Fibroblast of the aortic adventitia (primary cell): ENCODE measurements around the gene CHD1L. TPM values are rescaled to one million over a fixed set of nuclear protein-coding genes. Genes with fewer than 3 reads are reported as not detected.
"Not testable (repeated sequence)": the region's sequence is repeated elsewhere in the genome, so short reads cannot be mapped to it uniquely, and the experiment has no call there.

Experiments used
- DNase-seq: peaks from one replicate; pipeline ENCODE4 v3.0.0-alpha.2; 2010; ENCODE audit warnings: low read depth
- H3K4me3 ChIP-seq: 2 replicates; pipeline ENCODE4 v1.5.1; 2011; ENCODE audit warnings: low read depth, mild to moderate bottlenecking, control low read depth, low read length, moderate library complexity
- total RNA-seq: library from RNA; depleted of rRNA; stranded (reverse); fragments of >200 nt; gene quantifications from 2 replicates; pipeline ENCODE4 v1.2.3, GENCODE V29; 2012; ENCODE audit warnings: low replicate concordance
- TF ChIP-seq, protein P1 (sequence below): IDR thresholded peaks from 2 replicates; pipeline ENCODE4 v1.5.1; 2011; ENCODE audit warnings: mild to moderate bottlenecking, low read length, control low read depth, inconsistent platforms; ENCODE audit not compliant: insufficient read depth

Gene CHD1L
- total RNA-seq, 1 donor: 47.2 TPM

DNA sequence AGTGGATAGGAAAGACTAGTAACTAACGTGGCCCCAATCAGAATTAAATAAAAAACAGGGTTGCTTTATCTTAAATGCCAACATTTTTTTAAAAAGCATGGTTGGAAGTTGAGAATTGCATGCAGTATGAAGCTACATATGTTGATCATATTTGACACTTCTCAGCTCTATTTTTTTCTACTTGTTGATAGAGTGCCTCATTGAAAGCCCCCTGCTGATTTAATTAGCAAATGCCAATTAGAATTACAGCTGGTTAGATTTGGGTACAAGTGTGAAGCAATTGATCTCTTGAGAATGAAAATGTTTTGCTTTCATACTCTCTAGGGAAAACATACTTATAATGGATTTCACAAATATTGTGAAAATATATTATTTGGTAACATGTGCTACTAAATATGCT lies 40.5 kb downstream of the CHD1L start:
- no peak overlapping the region for H3K4me3 ChIP-seq
- TF ChIP-seq, protein P1, sequence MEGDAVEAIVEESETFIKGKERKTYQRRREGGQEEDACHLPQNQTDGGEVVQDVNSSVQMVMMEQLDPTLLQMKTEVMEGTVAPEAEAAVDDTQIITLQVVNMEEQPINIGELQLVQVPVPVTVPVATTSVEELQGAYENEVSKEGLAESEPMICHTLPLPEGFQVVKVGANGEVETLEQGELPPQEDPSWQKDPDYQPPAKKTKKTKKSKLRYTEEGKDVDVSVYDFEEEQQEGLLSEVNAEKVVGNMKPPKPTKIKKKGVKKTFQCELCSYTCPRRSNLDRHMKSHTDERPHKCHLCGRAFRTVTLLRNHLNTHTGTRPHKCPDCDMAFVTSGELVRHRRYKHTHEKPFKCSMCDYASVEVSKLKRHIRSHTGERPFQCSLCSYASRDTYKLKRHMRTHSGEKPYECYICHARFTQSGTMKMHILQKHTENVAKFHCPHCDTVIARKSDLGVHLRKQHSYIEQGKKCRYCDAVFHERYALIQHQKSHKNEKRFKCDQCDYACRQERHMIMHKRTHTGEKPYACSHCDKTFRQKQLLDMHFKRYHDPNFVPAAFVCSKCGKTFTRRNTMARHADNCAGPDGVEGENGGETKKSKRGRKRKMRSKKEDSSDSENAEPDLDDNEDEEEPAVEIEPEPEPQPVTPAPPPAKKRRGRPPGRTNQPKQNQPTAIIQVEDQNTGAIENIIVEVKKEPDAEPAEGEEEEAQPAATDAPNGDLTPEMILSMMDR: no peak
- DNase-seq: no peak

DNA sequence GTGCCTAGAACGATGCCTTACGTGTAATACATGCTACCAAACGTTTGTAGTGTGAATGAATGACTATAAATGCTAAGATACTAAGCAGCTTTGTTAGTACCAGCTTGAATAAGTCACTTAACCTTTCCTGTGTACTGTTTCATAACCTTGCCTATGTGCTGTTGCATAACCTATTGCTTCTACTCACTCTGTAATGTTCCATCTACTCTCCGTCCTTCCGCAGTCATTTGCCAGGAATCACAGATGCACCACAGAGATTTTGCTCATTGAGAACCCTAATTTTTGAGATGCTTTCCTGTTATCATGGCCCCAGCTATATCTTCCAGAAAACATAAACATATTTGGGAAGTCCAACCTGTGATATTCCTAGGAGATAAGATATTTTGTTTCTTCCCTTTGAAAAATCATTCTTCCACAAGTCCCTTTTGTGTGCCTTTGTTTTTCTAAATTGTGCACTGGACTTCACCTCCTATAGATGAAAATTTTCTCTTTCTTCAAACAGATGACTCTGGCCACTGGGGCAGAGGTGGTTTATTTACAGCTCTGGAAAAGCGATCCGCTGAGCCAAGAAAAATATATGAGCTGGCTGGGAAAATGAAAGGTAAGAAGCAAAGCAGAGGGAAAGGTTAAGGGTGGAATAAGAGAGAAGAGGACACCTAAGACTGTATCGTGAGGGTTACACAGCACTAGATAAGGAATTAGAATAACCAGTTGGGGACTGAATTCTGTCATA lies 44.8 kb downstream of the CHD1L start:
- H3K4me3 ChIP-seq: no peak overlapping the region
- peak; percentile 17 for DNase-seq
- TF ChIP-seq, protein P1: no peak

DNA sequence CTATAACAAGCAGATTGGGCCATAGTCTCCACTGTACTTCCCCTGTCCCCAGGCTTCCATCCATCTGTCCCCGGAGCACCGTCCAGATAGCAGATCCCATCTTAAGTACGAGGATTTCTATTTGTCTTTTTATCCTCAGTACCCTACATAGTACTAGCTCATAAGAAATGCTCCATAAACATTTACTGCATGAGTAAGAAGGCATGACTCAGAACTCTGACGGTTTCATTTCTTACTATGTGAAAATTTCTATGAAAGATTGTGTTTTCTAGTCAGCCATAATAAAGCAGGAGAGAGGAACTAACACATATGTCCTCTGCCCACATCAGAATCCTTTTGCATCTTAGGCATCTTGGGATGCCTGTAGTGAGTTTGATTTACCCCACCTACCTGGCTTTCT lies 49.5 kb downstream of the CHD1L start:
- peak; percentile 84 for DNase-seq
- TF ChIP-seq, protein P1: no peak
- H3K4me3 ChIP-seq: no peak overlapping the region

DNA sequence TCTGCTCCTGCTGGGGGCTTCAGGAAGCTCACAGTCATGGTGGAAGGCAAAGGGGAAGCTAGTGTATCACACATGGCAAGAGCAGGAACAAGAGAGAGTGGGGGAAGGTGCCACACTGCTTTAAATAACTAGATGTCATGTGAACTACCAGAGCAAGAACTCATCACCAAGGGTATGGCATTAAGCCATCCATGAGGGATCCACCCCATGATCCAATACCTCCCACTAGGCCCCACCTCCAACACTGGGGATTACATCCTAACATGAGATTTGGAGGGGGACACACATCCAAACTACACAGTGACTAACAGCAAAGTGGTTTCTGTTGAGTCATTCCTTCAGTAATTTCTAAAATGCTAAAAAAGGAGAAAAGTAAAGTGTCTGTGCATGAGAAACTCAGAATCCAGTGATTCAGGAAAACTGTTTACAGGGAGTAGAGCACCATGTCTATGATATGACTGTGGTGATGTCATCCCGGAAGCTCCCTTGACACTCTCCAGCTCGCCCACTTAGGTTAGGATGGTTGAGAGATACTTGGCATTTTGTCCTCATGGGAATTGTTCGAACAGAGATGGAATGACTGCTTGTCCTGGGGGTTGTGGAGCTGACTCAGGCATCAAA lies 50.3 kb downstream of the CHD1L start:
- no peak overlapping the region for H3K4me3 ChIP-seq
- DNase-seq: peak; percentile 96
- TF ChIP-seq, protein P1: no peak

DNA sequence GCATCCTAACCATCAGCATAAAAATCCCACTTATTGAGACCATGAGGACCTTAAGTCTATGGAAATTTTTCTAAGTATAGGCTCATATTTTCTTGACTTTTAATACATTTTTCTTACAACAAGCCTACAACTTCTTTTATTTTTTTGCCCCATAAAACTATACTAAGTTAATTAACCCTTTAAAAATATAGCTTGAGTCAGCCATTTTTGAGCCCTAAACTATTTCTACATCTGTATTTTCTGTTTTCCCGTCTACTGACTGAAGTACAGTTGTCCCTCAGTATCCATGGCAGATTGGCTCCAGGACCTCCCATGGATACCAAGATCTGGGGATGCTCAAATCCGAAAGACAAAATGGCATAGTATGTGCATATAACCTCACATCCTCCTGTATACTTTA lies 55.0 kb downstream of the CHD1L start:
- H3K4me3 ChIP-seq: no peak overlapping the region

DNA sequence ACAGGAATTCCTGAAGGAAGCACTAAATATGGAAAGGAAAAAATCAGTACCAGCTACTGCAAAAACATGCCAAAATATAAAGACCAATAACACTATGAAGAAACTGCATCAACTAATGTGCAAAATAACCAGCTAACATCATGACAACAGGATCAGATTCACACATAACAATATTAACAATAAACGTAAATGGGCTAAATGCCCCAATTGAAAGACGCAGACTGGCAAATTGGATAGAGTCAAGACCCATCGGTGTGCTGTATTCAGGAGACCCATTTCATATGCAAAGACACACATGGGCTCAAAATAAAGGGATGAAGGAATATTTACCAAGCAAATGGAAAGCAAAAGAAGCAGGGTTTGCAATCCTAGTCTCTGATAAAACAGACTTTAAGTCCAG lies 63.3 kb downstream of the CHD1L start:
- H3K4me3 ChIP-seq, DNase-seq: not testable (repeated sequence)

More for the DNA sequence above, 55.0 kb downstream of the CHD1L start:
- TF ChIP-seq, protein P1: no peak
- no peak for DNase-seq

DNA sequence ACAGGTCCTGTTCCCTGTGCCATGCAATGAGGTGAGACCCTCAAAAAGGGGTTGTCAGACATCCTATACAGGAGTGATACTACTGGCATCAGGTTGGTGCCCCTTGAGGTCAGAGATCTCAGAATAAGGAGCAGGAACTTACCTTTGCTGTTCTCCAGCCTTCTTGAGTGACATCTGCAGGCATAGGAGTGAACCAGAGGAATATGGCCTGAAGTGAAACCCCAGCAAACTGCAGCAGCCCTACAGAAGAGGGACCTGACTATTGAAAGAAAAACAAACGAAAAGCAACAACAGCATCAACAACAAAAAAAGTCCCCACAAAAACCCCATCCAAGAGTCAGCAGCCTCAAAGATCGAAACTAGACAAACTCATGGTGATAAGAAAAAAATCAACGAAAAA lies 74.5 kb downstream of the CHD1L start:
- TF ChIP-seq, protein P1: no peak
- DNase-seq: no peak
- H3K4me3 ChIP-seq: no peak overlapping the region

DNA sequence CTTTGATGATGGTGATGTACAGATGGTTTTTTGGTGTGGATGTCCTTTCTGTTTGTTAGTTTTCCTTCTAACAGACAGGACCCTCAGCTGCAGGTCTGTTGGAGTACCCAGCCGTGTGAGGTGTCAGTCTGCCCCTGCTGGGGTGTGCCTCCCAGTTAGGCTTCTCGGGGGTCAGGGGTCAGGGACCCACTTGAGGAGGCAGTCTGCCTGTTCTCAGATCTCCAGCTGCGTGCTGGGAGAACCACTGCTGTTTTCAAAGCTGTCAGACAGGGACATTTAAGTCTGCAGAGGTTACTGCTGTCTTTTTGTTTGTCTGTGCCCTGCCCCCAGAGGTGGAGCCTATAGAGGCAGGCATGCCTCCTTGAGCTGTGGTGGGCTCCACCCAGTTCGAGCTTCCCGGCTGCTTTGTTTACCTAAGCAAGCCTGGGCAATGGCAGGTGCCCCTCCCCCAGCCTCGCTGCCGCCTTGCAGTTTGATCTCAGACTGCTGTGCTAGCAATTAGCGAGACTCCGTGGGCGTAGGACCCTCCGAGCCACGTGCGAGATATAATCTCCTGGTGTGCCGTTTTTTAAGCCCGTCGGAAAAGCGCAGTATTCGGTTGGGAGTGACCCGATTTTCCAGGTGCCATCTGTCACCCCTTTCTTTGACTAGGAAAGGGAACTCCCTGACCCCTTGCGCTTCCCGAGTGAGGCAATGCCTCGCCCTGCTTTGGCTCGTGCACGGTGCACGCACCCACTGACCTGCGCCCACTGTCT lies 84.6 kb downstream of the CHD1L start:
- not testable (repeated sequence) for H3K4me3 ChIP-seq, DNase-seq
